Karpas-422 (cell line): ENCODE data around the gene ASTL. TPM values are rescaled to one million over a fixed set of nuclear protein-coding genes. Genes with fewer than 3 reads are reported as not detected.

Experiments used
- DNase-seq: peaks from one replicate; pipeline ENCODE4 v3.0.0-alpha.2; 2015
- H2AFZ ChIP-seq: fragments of 200-600 bp; sonication (generic); 2 replicates; pipeline ENCODE4 v1.6.1; 2014; ENCODE audit warnings: antibody characterized with exemption, low read length, mixed read lengths
- H3K27ac ChIP-seq: fragments of 200-600 bp; sonication (generic); 2 replicates; pipeline ENCODE4 v1.5.1; 2014; ENCODE audit warnings: mild to moderate bottlenecking, low read length, moderate library complexity
- H3K27me3 ChIP-seq: fragments of 200-600 bp; sonication (generic); 2 replicates; pipeline ENCODE4 v1.6.1; 2014; ENCODE audit warnings: low read length, mixed read lengths
- H3K36me3 ChIP-seq: fragments of 200-600 bp; sonication (generic); 2 replicates; pipeline ENCODE4 v1.6.1; 2014; ENCODE audit warnings: low read length, mixed read lengths; ENCODE audit not compliant: insufficient read depth
- H3K4me1 ChIP-seq: fragments of 200-600 bp; sonication (generic); 2 replicates; pipeline ENCODE4 v1.6.1; 2014; ENCODE audit warnings: mild to moderate bottlenecking, low read length, mixed read lengths
- H3K4me2 ChIP-seq: fragments of 200-600 bp; sonication (generic); 2 replicates; pipeline ENCODE4 v1.6.1; 2014; ENCODE audit warnings: low read length, low read depth, mild to moderate bottlenecking; ENCODE audit not compliant: poor library complexity, severe bottlenecking
- H3K4me3 ChIP-seq: fragments of 200-600 bp; sonication (generic); 2 replicates; pipeline ENCODE4 v1.5.1; 2014; ENCODE audit warnings: mild to moderate bottlenecking, antibody characterized with exemption, low read length, mixed read lengths
- H3K79me2 ChIP-seq: fragments of 200-600 bp; sonication (generic); 2 replicates; pipeline ENCODE4 v1.6.1; 2014; ENCODE audit warnings: mild to moderate bottlenecking, low read length, mixed read lengths
- H3K9ac ChIP-seq: fragments of 200-600 bp; sonication (generic); 2 replicates; pipeline ENCODE4 v1.6.0; 2014; ENCODE audit warnings: low read length
- H3K9me2 ChIP-seq: fragments of 200-600 bp; sonication (generic), shearing (Covaris generic); replicated peaks from 2 replicates; pipeline ENCODE4 v1.6.0; 2014; ENCODE audit warnings: mild to moderate bottlenecking, low read length, moderate library complexity; ENCODE audit not compliant: insufficient read depth
- H3K9me3 ChIP-seq: fragments of 300-700, 200-600 bp; sonication (generic); 2 replicates; pipeline ENCODE4 v1.6.1; 2014; ENCODE audit warnings: low read length, mixed read lengths
- H4K20me1 ChIP-seq: fragments of 200-600 bp; sonication (generic); 2 replicates; pipeline ENCODE4 v1.6.1; 2014; ENCODE audit warnings: mild to moderate bottlenecking, antibody characterized with exemption, low read length, low read depth; ENCODE audit not compliant: insufficient read depth
- total RNA-seq: library from RNA; depleted of rRNA; stranded (reverse); fragments of >200 nt; shearing (Covaris generic); gene quantifications from 2 replicates; pipeline ENCODE4 v1.2.3, GENCODE V29; 2014; ENCODE audit warnings: low replicate concordance

The ASTL gene
- total RNA-seq, 1 experiment from 2014 or later: not detected

DNA sequence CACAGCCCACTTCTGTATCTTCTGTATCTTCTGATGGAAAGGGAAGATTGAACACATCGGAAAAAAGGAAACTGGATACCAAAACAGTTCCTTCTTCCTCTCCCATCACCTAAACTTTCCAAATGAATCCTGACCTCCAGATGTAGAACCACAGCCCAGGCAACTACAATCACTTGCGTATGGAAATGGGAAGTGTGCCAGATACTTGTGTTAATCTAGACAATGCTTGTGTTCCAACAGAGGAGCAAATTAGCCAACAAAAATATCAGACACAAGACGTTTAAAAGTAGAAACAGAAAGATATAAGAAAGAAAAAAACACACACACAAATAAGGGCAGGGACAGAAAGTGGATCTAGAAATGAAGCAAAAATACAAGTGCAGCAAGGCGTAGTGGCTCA lies 38.4 kb upstream of the ASTL start:
- no peaks in the 10 kb centered on the region for H3K79me2 ChIP-seq
- no peak for DNase-seq
- no peaks in the 10 kb centered on the region for H3K9me3 ChIP-seq
- H3K27me3 ChIP-seq: no peaks in the 10 kb centered on the region
- no peak overlapping the region for H3K4me3 ChIP-seq
- H2AFZ ChIP-seq: no peak overlapping the region
- no peak overlapping the region for H3K27ac ChIP-seq
- peaks cover 9% of the 10 kb centered on the region for H3K4me1 ChIP-seq
- H3K9me2 ChIP-seq: no peaks in the 10 kb centered on the region
- no peaks in the 10 kb centered on the region for H4K20me1 ChIP-seq
- no peaks in the 10 kb centered on the region for H3K36me3 ChIP-seq
- no peak overlapping the region for H3K9ac ChIP-seq
- no peak overlapping the region for H3K4me2 ChIP-seq

GRCh38 chr2:96175951-96176350 lies 37.6 kb upstream of the ASTL start:
- H3K9me2 ChIP-seq: no peaks in the 10 kb centered on the region
- H3K36me3 ChIP-seq: no peaks in the 10 kb centered on the region
- no peaks in the 10 kb centered on the region for H4K20me1 ChIP-seq
- H3K27me3 ChIP-seq: no peaks in the 10 kb centered on the region
- H3K9me3 ChIP-seq: no peaks in the 10 kb centered on the region
- no peak overlapping the region for H3K4me3 ChIP-seq
- H3K79me2 ChIP-seq: no peaks in the 10 kb centered on the region
- no peak overlapping the region for H3K9ac ChIP-seq
- H3K4me2 ChIP-seq: no peak overlapping the region
- peaks cover 9% of the 10 kb centered on the region for H3K4me1 ChIP-seq
- no peak for DNase-seq
- H2AFZ ChIP-seq: no peak overlapping the region
- no peak overlapping the region for H3K27ac ChIP-seq

DNA sequence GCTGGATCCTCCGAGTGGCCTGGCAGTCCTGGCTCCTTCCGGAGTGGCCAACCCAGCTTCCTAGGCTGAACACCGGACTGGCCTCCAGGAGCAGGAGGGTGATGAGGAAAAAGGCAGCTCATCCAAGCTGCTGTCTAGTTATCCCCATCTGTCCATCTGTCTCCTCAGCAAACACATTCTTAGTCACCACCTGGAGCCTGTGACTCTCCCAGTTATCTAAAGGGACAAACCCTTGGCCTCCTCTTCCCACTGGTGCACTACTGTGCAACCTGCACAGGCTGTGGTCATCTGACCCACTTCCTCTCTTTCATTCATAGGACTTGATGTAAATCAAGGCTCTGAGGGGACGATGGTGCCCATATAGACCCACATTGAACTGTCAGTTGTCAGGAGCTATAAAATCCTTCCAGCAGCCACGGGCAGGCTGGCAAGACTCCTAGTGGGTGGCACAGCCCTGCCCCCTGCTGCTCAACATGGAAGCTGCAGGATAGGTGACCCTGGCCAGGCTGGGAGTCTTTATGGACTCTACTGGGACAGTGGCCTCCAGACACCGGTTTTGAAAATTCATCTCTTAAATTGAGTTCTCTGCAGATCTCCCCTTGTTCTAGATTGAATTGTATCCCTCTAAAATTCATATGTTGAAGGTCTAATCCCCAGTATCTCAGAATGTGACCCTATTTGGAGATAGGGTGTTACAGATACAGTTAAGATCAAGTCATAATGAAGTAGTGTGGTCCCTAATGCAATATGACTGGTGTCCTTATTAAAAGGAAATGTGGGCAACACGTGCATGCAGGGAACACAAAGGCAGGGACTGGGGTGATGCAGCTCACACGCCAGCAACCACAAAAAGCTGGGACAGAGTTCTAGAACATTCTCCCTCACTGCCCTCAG lies 36.2 kb upstream of the ASTL start:
- Histone ChIP-seq H3K9ac (no peak overlapping the region), H3K27ac (no peak overlapping the region), H3K4me2 (no peak overlapping the region), H4K20me1 (no peaks in the 10 kb centered on the region), H3K9me2 (no peaks in the 10 kb centered on the region), H2AFZ (no peak overlapping the region), H3K79me2 (no peaks in the 10 kb centered on the region), H3K4me3 (no peak overlapping the region), H3K4me1 (peaks cover 9% of the 10 kb centered on the region), H3K36me3 (no peaks in the 10 kb centered on the region; the same call in 1 of the 2 replicates), H3K9me3 (peaks cover 4% of the 10 kb centered on the region; the same call in 1 of the 2 replicates), H3K27me3 (0 out of 2 replicates have a peak, but pooled peaks cover 2% of the 10 kb centered on the region)
- DNase-seq: peak; percentile 90

DNA sequence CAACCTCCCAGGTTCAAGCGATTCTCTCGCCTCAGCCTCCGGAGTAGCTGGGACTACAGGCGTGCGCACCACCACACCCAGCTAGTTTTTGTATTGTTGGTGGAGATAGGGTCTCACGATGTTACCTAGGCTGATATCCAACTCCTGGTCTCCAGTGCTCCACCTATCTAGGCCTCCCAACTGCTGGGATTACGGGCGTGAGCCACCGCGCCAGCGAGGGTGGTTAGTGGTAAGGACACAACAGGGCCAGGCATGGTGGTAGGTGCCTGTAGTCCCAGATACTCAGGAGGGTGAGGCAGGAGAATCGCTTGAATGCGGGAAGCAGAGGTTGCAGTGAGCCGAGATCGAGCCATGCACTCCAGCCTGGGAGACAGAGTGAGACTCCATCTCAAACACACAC lies 33.5 kb upstream of the ASTL start:
- Histone ChIP-seq H4K20me1 (no peaks in the 10 kb centered on the region), H3K27ac (no peak overlapping the region), H3K4me2 (no peak overlapping the region), H3K4me3 (no peak overlapping the region), H3K9ac (no peak overlapping the region), H3K4me1 (no peaks in the 10 kb centered on the region), H3K9me2 (no peaks in the 10 kb centered on the region), H3K27me3 (0 out of 2 replicates have a peak, but pooled peaks cover 2% of the 10 kb centered on the region), H3K9me3 (peaks cover 4% of the 10 kb centered on the region; the same call in 1 of the 2 replicates), H3K36me3 (no peaks in the 10 kb centered on the region; the same call in 1 of the 2 replicates), H3K79me2 (no peaks in the 10 kb centered on the region), H2AFZ (no peak overlapping the region)
- no peak for DNase-seq

GRCh38 chr2:96170626-96171025 lies 32.3 kb upstream of the ASTL start:
- Histone ChIP-seq H2AFZ (no peak overlapping the region), H4K20me1 (no peaks in the 10 kb centered on the region), H3K9me2 (no peaks in the 10 kb centered on the region), H3K9me3 (peaks cover 4% of the 10 kb centered on the region; the same call in 1 of the 2 replicates), H3K9ac (no peak overlapping the region), H3K36me3 (no peaks in the 10 kb centered on the region; the same call in 1 of the 2 replicates), H3K4me2 (no peak overlapping the region), H3K4me3 (no peak overlapping the region), H3K4me1 (no peaks in the 10 kb centered on the region), H3K27me3 (0 out of 2 replicates have a peak, but pooled peaks cover 2% of the 10 kb centered on the region), H3K27ac (no peak overlapping the region), H3K79me2 (no peaks in the 10 kb centered on the region)
- DNase-seq: no peak

DNA sequence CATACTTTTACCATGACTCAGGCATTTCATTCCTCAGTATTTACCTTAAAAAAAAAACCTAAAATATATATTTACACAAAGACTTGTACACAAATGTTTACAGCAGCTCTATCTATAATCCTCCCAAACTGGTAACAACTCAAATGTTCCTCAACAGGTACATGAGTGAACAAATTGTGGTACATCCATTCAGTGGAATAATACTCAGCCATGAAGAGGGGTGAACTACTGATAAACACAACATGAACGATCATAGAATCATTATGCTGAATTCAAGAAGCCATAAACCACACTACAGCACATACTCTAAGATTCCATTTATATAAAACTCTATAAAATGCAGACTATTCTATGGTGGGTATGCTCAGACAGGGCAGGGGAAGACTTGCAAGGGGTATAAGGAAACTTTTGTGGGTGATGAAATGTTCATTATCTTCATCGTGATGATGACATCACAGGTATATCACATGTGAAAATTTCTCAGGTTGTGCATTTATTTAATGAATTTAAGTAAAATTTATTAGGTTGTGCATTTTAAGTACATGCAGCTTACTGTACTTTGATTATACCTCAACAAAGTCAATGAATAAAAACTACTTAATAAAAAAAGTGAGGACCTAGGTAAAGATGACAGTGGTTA lies 31.7 kb upstream of the ASTL start:
- Histone ChIP-seq H3K27me3 (0 out of 2 replicates have a peak, but pooled peaks cover 2% of the 10 kb centered on the region), H3K9me3 (peaks cover 4% of the 10 kb centered on the region; the same call in 1 of the 2 replicates), H3K4me3 (no peak overlapping the region), H3K36me3 (no peaks in the 10 kb centered on the region; the same call in 1 of the 2 replicates), H3K4me2 (no peak overlapping the region), H4K20me1 (no peaks in the 10 kb centered on the region), H3K9me2 (no peaks in the 10 kb centered on the region), H3K9ac (no peak overlapping the region), H3K4me1 (peaks cover under 1% of the 10 kb centered on the region), H2AFZ (no peak overlapping the region), H3K79me2 (no peaks in the 10 kb centered on the region), H3K27ac (no peak overlapping the region)
- DNase-seq: no peak

GRCh38 chr2:96167407-96168013 lies 29.2 kb upstream of the ASTL start:
- no peak overlapping the region for H3K4me2 ChIP-seq
- no peaks in the 10 kb centered on the region for H3K79me2 ChIP-seq
- peaks cover 4% of the 10 kb centered on the region; the same call in 1 of the 2 replicates for H3K9me3 ChIP-seq

More at GRCh38 chr2:96167407-96168013, 29.2 kb upstream of the ASTL start:
- H2AFZ ChIP-seq: no peak overlapping the region
- H3K9me2 ChIP-seq: no peaks in the 10 kb centered on the region
- H3K9ac ChIP-seq: no peak overlapping the region
- H4K20me1 ChIP-seq: no peaks in the 10 kb centered on the region
- no peak for DNase-seq
- no peak overlapping the region for H3K4me3 ChIP-seq
- no peaks in the 10 kb centered on the region; the same call in 1 of the 2 replicates for H3K36me3 ChIP-seq
- 0 out of 2 replicates have a peak, but pooled peaks cover 2% of the 10 kb centered on the region for H3K27me3 ChIP-seq
- no peak overlapping the region for H3K27ac ChIP-seq
- peaks cover 19% of the 10 kb centered on the region for H3K4me1 ChIP-seq
